AG09309 (cell line): Measurements from ENCODE around the gene BTBD1.
A peak's percentile ranks its signal among the peaks of the same experiment; 100 is the strongest.

Experiments
- DNase-seq: peaks from one replicate; pipeline ENCODE4 v3.0.0-alpha.2; 2010; ENCODE audit warnings: low read depth
- H3K4me3 ChIP-seq: 2 replicates; pipeline ENCODE4 v1.5.1; 2011; ENCODE audit warnings: mild to moderate bottlenecking, low read depth, low read length, moderate library complexity; ENCODE audit not compliant: control insufficient read depth
- TF ChIP-seq, protein P1 (sequence below): IDR thresholded peaks from 2 replicates; pipeline ENCODE4 v1.5.1; 2011; ENCODE audit warnings: mild to moderate bottlenecking, low read depth, low read length, inconsistent platforms; ENCODE audit not compliant: insufficient read depth, control insufficient read depth; ENCODE audit errors: missing control alignments

Gene BTBD1

GRCh38 chr15:83112233-83112955, 45.3 kb upstream of the BTBD1 start:
- DNase-seq: no peak
- TF ChIP-seq, protein P1, sequence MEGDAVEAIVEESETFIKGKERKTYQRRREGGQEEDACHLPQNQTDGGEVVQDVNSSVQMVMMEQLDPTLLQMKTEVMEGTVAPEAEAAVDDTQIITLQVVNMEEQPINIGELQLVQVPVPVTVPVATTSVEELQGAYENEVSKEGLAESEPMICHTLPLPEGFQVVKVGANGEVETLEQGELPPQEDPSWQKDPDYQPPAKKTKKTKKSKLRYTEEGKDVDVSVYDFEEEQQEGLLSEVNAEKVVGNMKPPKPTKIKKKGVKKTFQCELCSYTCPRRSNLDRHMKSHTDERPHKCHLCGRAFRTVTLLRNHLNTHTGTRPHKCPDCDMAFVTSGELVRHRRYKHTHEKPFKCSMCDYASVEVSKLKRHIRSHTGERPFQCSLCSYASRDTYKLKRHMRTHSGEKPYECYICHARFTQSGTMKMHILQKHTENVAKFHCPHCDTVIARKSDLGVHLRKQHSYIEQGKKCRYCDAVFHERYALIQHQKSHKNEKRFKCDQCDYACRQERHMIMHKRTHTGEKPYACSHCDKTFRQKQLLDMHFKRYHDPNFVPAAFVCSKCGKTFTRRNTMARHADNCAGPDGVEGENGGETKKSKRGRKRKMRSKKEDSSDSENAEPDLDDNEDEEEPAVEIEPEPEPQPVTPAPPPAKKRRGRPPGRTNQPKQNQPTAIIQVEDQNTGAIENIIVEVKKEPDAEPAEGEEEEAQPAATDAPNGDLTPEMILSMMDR: no peak
- no peak overlapping the region for H3K4me3 ChIP-seq

DNA sequence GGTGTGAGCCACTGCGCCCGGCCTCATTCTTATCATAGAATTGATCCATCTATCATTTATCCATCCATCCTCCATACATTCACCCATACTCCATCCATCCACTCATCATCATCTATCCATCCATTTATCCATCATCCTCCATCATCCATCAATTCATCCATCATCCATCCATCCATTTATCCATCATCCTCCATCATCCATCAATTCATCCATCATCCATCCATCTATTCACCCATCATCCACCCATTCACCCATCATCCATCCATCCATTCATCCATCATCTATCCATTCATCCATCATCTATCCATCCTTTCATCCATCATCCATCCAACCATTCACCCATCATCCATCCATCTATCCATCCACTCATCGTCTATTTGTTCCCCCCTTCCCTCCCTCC, 44.1 kb upstream of the BTBD1 start:
- no peak for DNase-seq
- TF ChIP-seq, protein P1: no peak
- H3K4me3 ChIP-seq: no peak overlapping the region

- TF ChIP-seq, protein P1: no peak
Measured at GRCh38 chr15:83110381-83110780, 43.3 kb upstream of the BTBD1 start.

DNA sequence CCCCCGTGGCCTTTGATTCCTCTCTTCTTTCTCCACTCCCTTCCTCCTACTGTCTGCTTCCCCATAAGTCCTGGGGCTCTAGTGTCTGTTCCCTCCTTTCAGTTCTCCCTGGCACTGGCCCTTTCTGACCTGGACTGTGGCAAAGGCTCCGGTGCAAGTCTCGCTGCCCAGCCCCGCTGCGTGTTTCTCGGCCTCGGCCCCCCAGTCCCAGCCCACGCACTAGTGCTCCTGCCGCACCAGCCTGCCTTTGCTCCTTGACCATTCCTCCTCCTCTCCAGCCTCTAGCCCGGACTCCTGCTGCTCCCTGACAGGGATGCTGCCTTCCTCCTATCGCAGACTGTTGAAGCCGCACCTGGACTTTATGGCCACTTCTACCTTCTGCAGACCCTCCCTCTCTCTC, 42.5 kb upstream of the BTBD1 start:
- no peak for DNase-seq
- no peak overlapping the region for H3K4me3 ChIP-seq

More at GRCh38 chr15:83110381-83110780, 43.3 kb upstream of the BTBD1 start:
- no peak overlapping the region for H3K4me3 ChIP-seq
- DNase-seq: no peak

GRCh38 chr15:83108266-83109219, 41.5 kb upstream of the BTBD1 start:
- TF ChIP-seq, protein P1: no peak
- no peak overlapping the region for H3K4me3 ChIP-seq
- no peak for DNase-seq

More for the DNA sequence above, 42.5 kb upstream of the BTBD1 start:
- TF ChIP-seq, protein P1: no peak

DNA sequence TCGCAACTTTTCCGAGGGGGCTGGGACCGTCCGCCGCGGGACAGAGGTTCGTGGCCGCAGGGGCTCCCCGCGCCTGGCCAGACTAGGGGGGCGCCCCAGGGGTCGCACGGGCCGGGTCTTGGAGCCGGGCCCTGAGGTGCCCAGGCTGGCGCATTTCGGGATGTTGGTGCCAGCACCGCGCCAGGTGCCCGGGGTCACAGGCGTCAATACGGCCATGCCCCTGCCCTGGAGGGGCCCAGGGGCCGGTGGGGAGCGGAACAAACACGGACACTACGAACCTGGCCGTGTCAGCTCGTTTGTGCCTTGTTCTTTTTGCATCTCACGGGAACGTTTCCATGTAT, 40.8 kb upstream of the BTBD1 start:
- H3K4me3 ChIP-seq: peak overlapping the region; percentile 19
- TF ChIP-seq, protein P1: no peak
- DNase-seq: no peak
